Kidney epithelial cell (primary cell): ENCODE measurements around the gene SHC3. TPM values are rescaled to one million over a fixed set of nuclear protein-coding genes. Genes with fewer than 3 reads are reported as not detected.

Experiments
- DNase-seq: peaks from one replicate; pipeline ENCODE4 v3.0.0-alpha.2; 2010; ENCODE audit warnings: low read depth
- H3K27me3 ChIP-seq: 2 replicates; pipeline ENCODE4 v1.6.0; 2011; ENCODE audit warnings: low read length; ENCODE audit not compliant: control insufficient read depth, insufficient read depth
- H3K36me3 ChIP-seq: 2 replicates; pipeline ENCODE4 v1.5.1; 2011; ENCODE audit warnings: low read length; ENCODE audit not compliant: control insufficient read depth, insufficient read depth
- H3K4me3 ChIP-seq: 2 replicates; pipeline ENCODE4 v1.5.1; 2011; ENCODE audit warnings: low read depth, mild to moderate bottlenecking, control low read depth, low read length
- total RNA-seq: library from RNA; depleted of rRNA; stranded (reverse); fragments of >200 nt; gene quantifications from 2 replicates; pipeline ENCODE4 v1.2.3, GENCODE V29; 2015
- TF ChIP-seq, protein P1 (sequence below): IDR thresholded peaks from 2 replicates; pipeline ENCODE4 v1.5.1; 2011; ENCODE audit warnings: mild to moderate bottlenecking, moderate library complexity, low read length, control low read depth, inconsistent platforms; ENCODE audit not compliant: insufficient read depth, poor library complexity, severe bottlenecking

The SHC3 gene
- total RNA-seq, 1 donor from 2014 or later = 2.9 TPM

DNA sequence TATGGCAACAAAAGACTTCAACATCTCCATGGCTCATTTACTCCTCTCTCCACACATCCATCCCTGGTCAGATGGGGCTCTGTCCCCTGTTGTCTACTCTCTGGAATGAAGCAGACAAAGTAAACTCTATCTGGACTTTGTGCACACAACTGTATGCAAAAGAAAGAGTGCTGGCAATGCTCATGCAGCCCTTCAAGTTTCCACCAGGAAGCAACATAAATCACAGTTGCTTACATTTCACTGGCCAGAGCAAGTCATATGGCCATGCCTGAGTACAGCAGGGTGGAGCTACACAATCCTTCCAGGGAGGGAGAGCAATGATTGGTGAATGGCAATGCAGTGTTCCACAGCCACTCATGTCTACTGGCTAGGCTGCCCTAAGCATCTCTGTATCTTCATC is 12.4 kb upstream of the SHC3 start:
- no peak overlapping the region for H3K4me3 ChIP-seq
- TF ChIP-seq, protein P1, sequence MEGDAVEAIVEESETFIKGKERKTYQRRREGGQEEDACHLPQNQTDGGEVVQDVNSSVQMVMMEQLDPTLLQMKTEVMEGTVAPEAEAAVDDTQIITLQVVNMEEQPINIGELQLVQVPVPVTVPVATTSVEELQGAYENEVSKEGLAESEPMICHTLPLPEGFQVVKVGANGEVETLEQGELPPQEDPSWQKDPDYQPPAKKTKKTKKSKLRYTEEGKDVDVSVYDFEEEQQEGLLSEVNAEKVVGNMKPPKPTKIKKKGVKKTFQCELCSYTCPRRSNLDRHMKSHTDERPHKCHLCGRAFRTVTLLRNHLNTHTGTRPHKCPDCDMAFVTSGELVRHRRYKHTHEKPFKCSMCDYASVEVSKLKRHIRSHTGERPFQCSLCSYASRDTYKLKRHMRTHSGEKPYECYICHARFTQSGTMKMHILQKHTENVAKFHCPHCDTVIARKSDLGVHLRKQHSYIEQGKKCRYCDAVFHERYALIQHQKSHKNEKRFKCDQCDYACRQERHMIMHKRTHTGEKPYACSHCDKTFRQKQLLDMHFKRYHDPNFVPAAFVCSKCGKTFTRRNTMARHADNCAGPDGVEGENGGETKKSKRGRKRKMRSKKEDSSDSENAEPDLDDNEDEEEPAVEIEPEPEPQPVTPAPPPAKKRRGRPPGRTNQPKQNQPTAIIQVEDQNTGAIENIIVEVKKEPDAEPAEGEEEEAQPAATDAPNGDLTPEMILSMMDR = no peak
- no peaks in the 10 kb centered on the region for H3K36me3 ChIP-seq

DNA sequence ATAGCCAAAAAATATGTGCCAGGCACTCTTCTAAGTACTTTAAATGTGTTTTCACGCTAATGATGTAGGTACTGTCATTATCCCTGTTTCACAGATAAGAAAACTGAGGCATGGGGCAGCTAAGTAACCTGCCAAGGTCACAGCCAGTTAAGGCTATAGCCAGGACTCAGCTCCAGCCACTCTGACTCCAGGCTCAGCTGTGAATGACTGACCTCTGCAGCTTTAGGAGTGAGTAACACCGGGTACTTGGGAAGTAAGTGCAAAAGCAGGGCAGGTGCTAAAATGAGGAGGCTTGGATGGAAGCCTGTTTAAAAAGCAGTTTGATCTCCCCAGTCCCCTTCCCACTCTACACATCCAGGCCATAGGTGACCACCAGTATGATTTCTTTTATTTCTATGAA is 10.6 kb upstream of the SHC3 start:
- no peak for DNase-seq
- H3K4me3 ChIP-seq = no peak overlapping the region
- TF ChIP-seq, protein P1 = no peak
- no peaks in the 10 kb centered on the region for H3K27me3 ChIP-seq
- no peaks in the 10 kb centered on the region for H3K36me3 ChIP-seq

More for the DNA sequence above, 12.4 kb upstream of the SHC3 start:
- no peaks in the 10 kb centered on the region for H3K27me3 ChIP-seq
- DNase-seq = no peak

DNA sequence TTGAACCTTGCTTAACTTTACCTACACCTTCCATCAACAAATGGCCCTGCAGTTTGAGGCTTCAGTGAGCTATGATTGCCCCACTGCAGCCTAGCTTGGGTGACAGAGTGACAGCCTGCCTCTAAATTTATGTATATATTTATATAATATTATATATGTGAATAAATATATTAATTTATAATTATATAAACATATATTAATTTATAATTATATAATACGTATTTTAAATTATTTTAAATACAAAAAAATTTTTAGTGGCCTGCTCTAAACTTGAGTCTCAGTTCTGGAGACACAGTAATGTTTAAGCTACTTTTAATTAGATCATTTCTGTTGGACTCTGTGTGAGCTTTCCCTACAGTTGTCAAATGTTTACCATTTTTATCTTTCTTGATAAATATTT is 9.3 kb upstream of the SHC3 start:
- Histone ChIP-seq H3K36me3 (no peaks in the 10 kb centered on the region), H3K27me3 (no peaks in the 10 kb centered on the region), H3K4me3 (no peak overlapping the region)
- DNase-seq = no peak
- TF ChIP-seq, protein P1 = no peak

DNA sequence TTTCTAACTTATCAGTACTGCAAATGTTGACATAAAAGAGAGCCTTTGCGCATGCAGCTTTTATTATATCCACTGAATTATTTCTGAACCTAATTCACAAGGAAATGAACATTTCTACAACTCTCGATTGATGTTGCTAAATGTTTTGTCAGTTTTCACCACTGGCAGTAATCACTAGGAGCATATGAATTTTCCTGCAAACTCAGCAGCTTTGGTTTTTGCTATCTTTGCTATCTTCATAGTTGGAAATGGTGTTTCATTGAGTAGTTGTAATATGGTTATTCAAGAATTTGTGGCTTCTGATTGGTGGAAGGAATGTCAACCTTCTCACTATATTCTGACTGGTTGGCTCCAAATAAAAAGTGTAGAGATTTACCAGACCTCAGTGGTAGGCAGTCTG is 8.9 kb upstream of the SHC3 start:
- no peak for DNase-seq
- no peak overlapping the region for H3K4me3 ChIP-seq
- TF ChIP-seq, protein P1 = no peak
- H3K27me3 ChIP-seq = no peaks in the 10 kb centered on the region
- no peaks in the 10 kb centered on the region for H3K36me3 ChIP-seq

DNA sequence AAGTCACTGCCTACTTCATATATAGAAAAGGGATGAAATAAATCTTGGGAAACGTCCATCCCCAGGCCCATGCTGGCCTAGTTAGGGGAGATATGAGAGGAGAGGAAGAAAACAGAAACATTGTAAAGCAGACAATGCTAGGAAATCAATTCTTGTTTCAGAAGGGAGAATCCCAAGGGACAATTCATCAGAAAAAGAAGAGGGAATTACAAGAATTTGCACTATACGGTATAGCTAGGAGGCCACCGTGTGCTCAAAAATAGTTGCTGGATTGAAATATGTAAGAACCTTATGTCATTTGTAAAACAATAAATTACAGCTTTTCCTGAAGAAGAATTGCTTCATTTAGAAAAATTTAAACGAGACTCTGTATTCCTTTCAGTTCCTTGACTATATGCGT is 8.3 kb upstream of the SHC3 start:
- H3K36me3 ChIP-seq = no peaks in the 10 kb centered on the region
- DNase-seq = no peak
- TF ChIP-seq, protein P1 = no peak

DNA sequence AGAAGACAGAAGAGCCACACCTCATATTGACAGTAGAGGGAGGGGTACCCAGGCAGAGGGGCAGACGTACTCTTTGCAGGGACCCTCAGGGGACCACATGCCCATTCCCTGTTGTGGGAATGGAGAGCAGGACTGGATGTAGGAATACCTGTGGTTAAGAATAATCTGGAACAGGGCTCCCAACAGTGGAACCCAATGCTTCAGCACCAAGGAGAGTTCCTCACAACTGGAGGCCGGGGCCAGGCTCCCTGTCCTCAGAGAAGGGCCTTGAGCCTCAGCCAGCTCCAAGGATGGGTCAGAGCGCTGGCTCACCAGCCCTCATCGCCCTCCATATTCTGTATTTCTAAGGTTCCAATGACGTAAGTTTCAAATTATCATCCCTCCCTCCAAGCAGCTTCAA is 7.4 kb upstream of the SHC3 start:
- Histone ChIP-seq H3K4me3 (no peak overlapping the region), H3K36me3 (no peaks in the 10 kb centered on the region), H3K27me3 (no peaks in the 10 kb centered on the region)
- TF ChIP-seq, protein P1 = no peak
- DNase-seq = no peak

More for the DNA sequence above, 8.3 kb upstream of the SHC3 start:
- Histone ChIP-seq H3K4me3 (no peak overlapping the region), H3K27me3 (no peaks in the 10 kb centered on the region)
